ENCODE data around the gene AEBP2.

The AEBP2 gene

GRCh38 chr12:19432309-19433170 is 6.8 kb upstream of the AEBP2 start:
- no peak for TF ChIP-seq TCF12 (IDR thresholded peaks at IDR 0.05; ENCODE audit: low read depth)
- no peak for TF ChIP-seq EP300 (IDR thresholded peaks at IDR 0.05; ENCODE audit: borderline replicate concordance)
- no peak for TF ChIP-seq YY1 (IDR thresholded peaks at IDR 0.05; ENCODE audit: low read depth)
- TF ChIP-seq RAD21 (IDR thresholded peaks at IDR 0.05; ENCODE audit: low read depth), result no peak
- TF ChIP-seq REST (IDR thresholded peaks at IDR 0.05; ENCODE audit: low read depth), result no peak
- peak; percentile 63 for TF ChIP-seq CEBPB (IDR thresholded peaks at IDR 0.05)
- no peak for TF ChIP-seq NFIC (IDR thresholded peaks at IDR 0.05)

- TF ChIP-seq ZBTB7A (IDR thresholded peaks at IDR 0.05; ENCODE audit: low read depth), result no peak
- no peak for TF ChIP-seq YY1 (IDR thresholded peaks at IDR 0.05; ENCODE audit: low read depth)
- TF ChIP-seq TCF12 (IDR thresholded peaks at IDR 0.05; ENCODE audit: low read depth), result no peak
- no peak for TF ChIP-seq NFIC (IDR thresholded peaks at IDR 0.05)
- no peak for TF ChIP-seq TEAD4 (IDR thresholded peaks at IDR 0.05)
- no peak for TF ChIP-seq REST (IDR thresholded peaks at IDR 0.05; ENCODE audit: low read depth)
- TF ChIP-seq MAX (IDR thresholded peaks at IDR 0.05), result no peak
- TF ChIP-seq EP300 (IDR thresholded peaks at IDR 0.05; ENCODE audit: borderline replicate concordance), result no peak
- no peak for TF ChIP-seq EGR1 (IDR thresholded peaks at IDR 0.05)
- no peak for TF ChIP-seq RAD21 (IDR thresholded peaks at IDR 0.05; ENCODE audit: low read depth)
Observed at GRCh38 chr12:19434538-19434937, 4.8 kb upstream of the AEBP2 start.

GRCh38 chr12:19435831-19436497 is 3.3 kb upstream of the AEBP2 start:
- no peak for TF ChIP-seq EGR1 (IDR thresholded peaks at IDR 0.05)
- no peak for TF ChIP-seq USF1 (IDR thresholded peaks at IDR 0.05)
- no peak for TF ChIP-seq CREB1 (IDR thresholded peaks at IDR 0.05; ENCODE audit: low read depth)
- no peak for TF ChIP-seq CEBPB (IDR thresholded peaks at IDR 0.05)
- no peak for TF ChIP-seq MAX (IDR thresholded peaks at IDR 0.05)
- TF ChIP-seq TCF12 (IDR thresholded peaks at IDR 0.05; ENCODE audit: low read depth), result no peak
- TF ChIP-seq FOXM1 (IDR thresholded peaks at IDR 0.05; ENCODE audit: borderline replicate concordance, low read depth), result no peak
- no peak for TF ChIP-seq EP300 (IDR thresholded peaks at IDR 0.05; ENCODE audit: borderline replicate concordance)
- TF ChIP-seq ZBTB7A (IDR thresholded peaks at IDR 0.05; ENCODE audit: low read depth), result no peak
- TF ChIP-seq NFIC (IDR thresholded peaks at IDR 0.05), result no peak

GRCh38 chr12:19436931-19437330 is 2.4 kb upstream of the AEBP2 start:
- TF ChIP-seq NFIC (IDR thresholded peaks at IDR 0.05) (no peak), EGR1 (IDR thresholded peaks at IDR 0.05) (no peak), YY1 (IDR thresholded peaks at IDR 0.05; ENCODE audit: low read depth) (no peak), CREB1 (IDR thresholded peaks at IDR 0.05; ENCODE audit: low read depth) (no peak)

- TF ChIP-seq TAF1 (IDR thresholded peaks at IDR 0.05; ENCODE audit: low read depth) (no peak), EGR1 (IDR thresholded peaks at IDR 0.05) (no peak), CEBPB (IDR thresholded peaks at IDR 0.05) (no peak), REST (IDR thresholded peaks at IDR 0.05; ENCODE audit: low read depth) (no peak), ZBTB7A (IDR thresholded peaks at IDR 0.05; ENCODE audit: low read depth) (no peak), FOXM1 (IDR thresholded peaks at IDR 0.05; ENCODE audit: borderline replicate concordance, low read depth) (no peak), USF1 (IDR thresholded peaks at IDR 0.05) (no peak), NFIC (IDR thresholded peaks at IDR 0.05) (no peak), CREB1 (IDR thresholded peaks at IDR 0.05; ENCODE audit: low read depth) (no peak), TEAD4 (IDR thresholded peaks at IDR 0.05) (no peak), YY1 (IDR thresholded peaks at IDR 0.05; ENCODE audit: low read depth) (no peak), EP300 (IDR thresholded peaks at IDR 0.05; ENCODE audit: borderline replicate concordance) (no peak), MAX (IDR thresholded peaks at IDR 0.05) (no peak)
Observed at GRCh38 chr12:19437996-19438395, 1.3 kb upstream of the AEBP2 start.
